ENCODE results near the gene UBXN2A.

- TF ChIP-seq, protein P1, sequence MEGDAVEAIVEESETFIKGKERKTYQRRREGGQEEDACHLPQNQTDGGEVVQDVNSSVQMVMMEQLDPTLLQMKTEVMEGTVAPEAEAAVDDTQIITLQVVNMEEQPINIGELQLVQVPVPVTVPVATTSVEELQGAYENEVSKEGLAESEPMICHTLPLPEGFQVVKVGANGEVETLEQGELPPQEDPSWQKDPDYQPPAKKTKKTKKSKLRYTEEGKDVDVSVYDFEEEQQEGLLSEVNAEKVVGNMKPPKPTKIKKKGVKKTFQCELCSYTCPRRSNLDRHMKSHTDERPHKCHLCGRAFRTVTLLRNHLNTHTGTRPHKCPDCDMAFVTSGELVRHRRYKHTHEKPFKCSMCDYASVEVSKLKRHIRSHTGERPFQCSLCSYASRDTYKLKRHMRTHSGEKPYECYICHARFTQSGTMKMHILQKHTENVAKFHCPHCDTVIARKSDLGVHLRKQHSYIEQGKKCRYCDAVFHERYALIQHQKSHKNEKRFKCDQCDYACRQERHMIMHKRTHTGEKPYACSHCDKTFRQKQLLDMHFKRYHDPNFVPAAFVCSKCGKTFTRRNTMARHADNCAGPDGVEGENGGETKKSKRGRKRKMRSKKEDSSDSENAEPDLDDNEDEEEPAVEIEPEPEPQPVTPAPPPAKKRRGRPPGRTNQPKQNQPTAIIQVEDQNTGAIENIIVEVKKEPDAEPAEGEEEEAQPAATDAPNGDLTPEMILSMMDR (IDR thresholded peaks at IDR 0.05) = no peak
- TF ChIP-seq POLR2A (IDR thresholded peaks at IDR 0.05) = no peak
Observed at GRCh38 chr2:23934259-23934658, 6.0 kb upstream of the UBXN2A start.

Data from right lobe of liver (tissue), 4 donors.